Mesenchymal stem cell (in vitro differentiated cells and primary cell): ENCODE measurements around the gene BNIP3.
A peak's percentile ranks its signal among the peaks of the same experiment; 100 is the strongest.

Experiments
- DNase-seq: peaks from one replicate; pipeline ENCODE4 v3.0.0-alpha.2; 2013
- H2AFZ ChIP-seq: one replicate; pipeline ENCODE4 v1.6.1; 2013; ENCODE audit warnings: low read depth, mild to moderate bottlenecking, control low read depth, inconsistent platforms, low read length, moderate library complexity
- H2AK5ac ChIP-seq: 2 replicates; pipeline ENCODE4 v1.6.1; 2013; ENCODE audit warnings: low read length, moderate library complexity, mild to moderate bottlenecking, inconsistent platforms; ENCODE audit not compliant: severe bottlenecking
- H2BK120ac ChIP-seq: one replicate; pipeline ENCODE4 v1.6.1; 2013; ENCODE audit warnings: low read depth, mild to moderate bottlenecking, inconsistent platforms, low read length, moderate library complexity
- H2BK12ac ChIP-seq, 2 experiments: one replicate each; pipeline ENCODE4 v1.6.1; 2013; ENCODE audit warnings: inconsistent platforms in 2 of 2, low read length in 2 of 2, mild to moderate bottlenecking in 2 of 2, moderate library complexity in 2 of 2, control low read depth in 1 of 2
- H2BK15ac ChIP-seq: one replicate; pipeline ENCODE4 v1.6.1; 2013; ENCODE audit warnings: mild to moderate bottlenecking, low read depth, inconsistent platforms; ENCODE audit not compliant: poor library complexity, severe bottlenecking
- H2BK5ac ChIP-seq: 2 replicates; pipeline ENCODE4 v1.6.1; 2013; ENCODE audit warnings: low read depth, mild to moderate bottlenecking, low read length, control low read depth, inconsistent platforms; ENCODE audit not compliant: poor library complexity, severe bottlenecking
- H3K14ac ChIP-seq, 2 experiments: one replicate each; pipeline ENCODE4 v1.6.1; 2013; ENCODE audit warnings: inconsistent platforms in 2 of 2, low read length in 2 of 2, control low read depth in 1 of 2, mild to moderate bottlenecking in 1 of 2, moderate library complexity in 1 of 2
- H3K18ac ChIP-seq, 2 experiments: one replicate each; pipeline ENCODE4 v1.6.1; 2013; ENCODE audit warnings: inconsistent platforms in 2 of 2, low read length in 2 of 2, control low read depth in 1 of 2, low read depth in 1 of 2, mild to moderate bottlenecking in 1 of 2
- H3K23ac ChIP-seq, 2 experiments: one replicate each; pipeline ENCODE4 v1.6.1; 2013; ENCODE audit warnings: inconsistent platforms in 2 of 2, low read length in 2 of 2, mild to moderate bottlenecking in 2 of 2, moderate library complexity in 2 of 2, control low read depth in 1 of 2
- H3K27ac ChIP-seq: 2 replicates; pipeline ENCODE4 v1.5.1; 2013; ENCODE audit warnings: mild to moderate bottlenecking, moderate library complexity, low read length, control low read depth, inconsistent platforms; ENCODE audit not compliant: poor library complexity, severe bottlenecking
- H3K27me3 ChIP-seq, 2 experiments: 2 replicates each; pipeline versions ENCODE4 v1.6.1 to v1.7.0; 2013; ENCODE audit warnings: low read length in 2 of 2, mild to moderate bottlenecking in 2 of 2, moderate library complexity in 2 of 2, control low read depth in 1 of 2, inconsistent platforms in 1 of 2; ENCODE audit not compliant: control insufficient read depth in 1 of 2, insufficient read depth in 1 of 2
- H3K36me3 ChIP-seq, 2 experiments: 2 replicates each; pipeline versions ENCODE4 v1.6.1 to v1.7.0; 2013; ENCODE audit warnings: low read length in 2 of 2, control low read depth in 1 of 2, inconsistent platforms in 1 of 2, low read depth in 1 of 2, mild to moderate bottlenecking in 1 of 2; ENCODE audit not compliant: insufficient read depth in 2 of 2, control insufficient read depth in 1 of 2
- H3K4ac ChIP-seq, 2 experiments: one replicate each; pipeline ENCODE4 v1.6.1; 2013; ENCODE audit warnings: inconsistent platforms in 2 of 2, low read length in 2 of 2, mild to moderate bottlenecking in 2 of 2, moderate library complexity in 2 of 2, control low read depth in 1 of 2, low read depth in 1 of 2
- H3K4me1 ChIP-seq: 2 replicates; pipeline ENCODE4 v1.6.1; 2013; ENCODE audit warnings: low read depth, low read length, control low read depth; ENCODE audit not compliant: control insufficient read depth, insufficient read depth
- H3K4me2 ChIP-seq: 2 replicates; pipeline ENCODE4 v1.6.1; 2013; ENCODE audit warnings: low read length, mild to moderate bottlenecking, inconsistent platforms; ENCODE audit not compliant: poor library complexity, severe bottlenecking
- H3K4me3 ChIP-seq, 2 experiments: 2 replicates each; pipeline versions ENCODE4 v1.5.1 to v1.7.0; 2013; ENCODE audit warnings: low read length in 2 of 2, mild to moderate bottlenecking in 2 of 2, control low read depth in 1 of 2, low read depth in 1 of 2; ENCODE audit not compliant: insufficient read depth in 1 of 2
- H3K79me1 ChIP-seq: replicated peaks from 2 replicates; pipeline ENCODE4 v1.6.1; 2013; ENCODE audit warnings: mild to moderate bottlenecking, control low read depth, low read length, inconsistent platforms; ENCODE audit not compliant: poor library complexity, severe bottlenecking
- H3K9ac ChIP-seq: 2 replicates; pipeline ENCODE4 v1.7.0; 2013; ENCODE audit warnings: mild to moderate bottlenecking, low read length, moderate library complexity
- H3K9me3 ChIP-seq: 2 replicates; pipeline ENCODE4 v1.7.0; 2013; ENCODE audit warnings: mild to moderate bottlenecking, low read length; ENCODE audit not compliant: control insufficient read depth
- H4K8ac ChIP-seq: one replicate; pipeline ENCODE4 v1.6.1; 2013; ENCODE audit warnings: inconsistent platforms, mild to moderate bottlenecking, low read length, moderate library complexity
- H4K91ac ChIP-seq: one replicate; pipeline ENCODE4 v1.6.1; 2013; ENCODE audit warnings: mild to moderate bottlenecking, low read length, inconsistent platforms
- WGBS: methylation state at CpG from one replicate; pipeline ENCODE4 v1.1.7; 2013; ENCODE audit warnings: mixed read lengths; 5-methylcytosine and 5-hydroxymethylcytosine counted together

BNIP3 gene

GRCh38 chr10:131947631-131948347 lies 33.9 kb downstream of the BNIP3 start:
- Histone ChIP-seq H3K4me1 (peaks cover 43% of the 10 kb centered on the region), H2BK15ac (no peak overlapping the region), H2BK5ac (no peak overlapping the region), H2AK5ac (peak overlapping the region; percentile 7), H3K9me3 (no peaks in the 10 kb centered on the region), H2AFZ (no peak overlapping the region), H3K36me3 (peaks cover 42 to 85% of the 10 kb centered on the region in 2 experiments), H3K4ac (peak overlapping the region in 1 of 2 experiments; percentile 5), H4K91ac (peak overlapping the region; percentile 65), H3K23ac (no peak overlapping the region), H4K8ac (peak overlapping the region; percentile 0), H3K27ac (peak overlapping the region; percentile 97), H3K79me1 (peaks cover 22% of the 10 kb centered on the region), H3K18ac (peak overlapping the region; percentile 23 to 34), H3K4me3 (no peak overlapping the region), H3K14ac (no peak overlapping the region), H2BK120ac (no peak overlapping the region), H3K27me3 (no peaks in the 10 kb centered on the region), H3K4me2 (no peak overlapping the region), H3K9ac (no peak overlapping the region), H2BK12ac (peak overlapping the region; percentile 8 to 22)
- peak; percentile 81 for DNase-seq
- WGBS = 45% methylated on average over 17 of the region's 18 CpGs

- H3K27me3 ChIP-seq = no peaks in the 10 kb centered on the region
- H2BK15ac ChIP-seq = no peak overlapping the region
- H3K36me3 ChIP-seq = peaks cover 42 to 89% of the 10 kb centered on the region in 2 experiments
- no peak overlapping the region for H3K4me2 ChIP-seq
- peak overlapping the region in 1 of 2 experiments; percentile 46 for H3K23ac ChIP-seq
- 92% methylated on average over 14 of the region's 14 CpGs for WGBS
- peak overlapping the region; percentile 99 for H2AK5ac ChIP-seq
- no peak for DNase-seq
- H4K8ac ChIP-seq = peak overlapping the region; percentile 71
- H3K9ac ChIP-seq = no peak overlapping the region
- peak overlapping the region; percentile 97 for H3K27ac ChIP-seq
- H2AFZ ChIP-seq = no peak overlapping the region
- H3K18ac ChIP-seq = peak overlapping the region; percentile 64 to 87
- H3K9me3 ChIP-seq = no peaks in the 10 kb centered on the region
- no peak overlapping the region for H3K14ac ChIP-seq
- H2BK120ac ChIP-seq = peak overlapping the region; percentile 9
- no peak overlapping the region for H3K4me3 ChIP-seq
- peak overlapping the region; percentile 9 to 13 for H3K4ac ChIP-seq
- H4K91ac ChIP-seq = peak overlapping the region; percentile 47
- peaks cover 26% of the 10 kb centered on the region for H3K79me1 ChIP-seq
- peak overlapping the region; percentile 27 to 67 for H2BK12ac ChIP-seq
- peaks cover 43% of the 10 kb centered on the region for H3K4me1 ChIP-seq
- H2BK5ac ChIP-seq = peak overlapping the region; percentile 75
Measured at GRCh38 chr10:131946880-131947279, 34.8 kb downstream of the BNIP3 start.

GRCh38 chr10:131946321-131946751 lies 35.4 kb downstream of the BNIP3 start:
- H2AFZ ChIP-seq = no peak overlapping the region
- H2BK15ac ChIP-seq = no peak overlapping the region
- H2BK120ac ChIP-seq = no peak overlapping the region
- H2BK12ac ChIP-seq = peak overlapping the region; percentile 24 to 27
- H3K9me3 ChIP-seq = no peaks in the 10 kb centered on the region
- peak overlapping the region; percentile 10 for H3K4me2 ChIP-seq
- H3K14ac ChIP-seq = no peak overlapping the region
- H4K91ac ChIP-seq = no peak overlapping the region
- H3K79me1 ChIP-seq = peaks cover 29% of the 10 kb centered on the region
- H3K18ac ChIP-seq = peak overlapping the region in 1 of 2 experiments; percentile 64
- H3K4ac ChIP-seq = peak overlapping the region in 1 of 2 experiments; percentile 38
- no peaks in the 10 kb centered on the region for H3K27me3 ChIP-seq
- 25% methylated on average over 12 of the region's 14 CpGs for WGBS
- H3K4me3 ChIP-seq = no peak overlapping the region
- H3K27ac ChIP-seq = peak overlapping the region; percentile 97
- peaks cover 43% of the 10 kb centered on the region for H3K4me1 ChIP-seq
- no peak overlapping the region for H3K9ac ChIP-seq
- peak overlapping the region; percentile 49 for H2AK5ac ChIP-seq
- H4K8ac ChIP-seq = peak overlapping the region; percentile 57
- peak; percentile 56 for DNase-seq
- no peak overlapping the region for H3K23ac ChIP-seq
- H3K36me3 ChIP-seq = peaks cover 41 to 89% of the 10 kb centered on the region in 2 experiments
- peak overlapping the region; percentile 82 for H2BK5ac ChIP-seq

- WGBS = 98% methylated on average over 28 of the region's 28 CpGs
- Histone ChIP-seq H4K8ac (no peak overlapping the region), H3K9ac (no peak overlapping the region), H2BK5ac (no peak overlapping the region), H3K27me3 (no peaks in the 10 kb centered on the region), H2AFZ (no peak overlapping the region), H3K4ac (no peak overlapping the region), H3K4me1 (peaks cover 43% of the 10 kb centered on the region), H3K4me2 (no peak overlapping the region), H3K14ac (no peak overlapping the region), H3K23ac (no peak overlapping the region), H2BK12ac (no peak overlapping the region), H3K4me3 (no peak overlapping the region), H3K36me3 (peaks cover 45 to 90% of the 10 kb centered on the region in 2 experiments), H4K91ac (no peak overlapping the region), H3K27ac (peak overlapping the region; percentile 97), H3K18ac (no peak overlapping the region), H2BK120ac (no peak overlapping the region), H2BK15ac (no peak overlapping the region), H3K9me3 (no peaks in the 10 kb centered on the region), H2AK5ac (peak overlapping the region; percentile 58), H3K79me1 (peaks cover 30% of the 10 kb centered on the region)
- DNase-seq = no peak
Measured at GRCh38 chr10:131944976-131945695, 36.6 kb downstream of the BNIP3 start.
